ENCODE data around the gene SGTA.

SGTA gene

GRCh38 chr19:2809387-2810140 lies 26.5 kb upstream of the SGTA start:
- no peak for DNase-seq (ENCODE audit: low read depth, low spot score)

GRCh38 chr19:2808129-2808941 lies 25.3 kb upstream of the SGTA start:
- DNase-seq (ENCODE audit: low read depth, low spot score) = no peak

GRCh38 chr19:2807379-2808128 lies 24.5 kb upstream of the SGTA start:
- DNase-seq (ENCODE audit: low read depth, low spot score) = no peak

- DNase-seq (ENCODE audit: low read depth, low spot score) = no peak
Measured at GRCh38 chr19:2806736-2807378, 23.8 kb upstream of the SGTA start.

- no peak for DNase-seq (ENCODE audit: low read depth, low spot score)
Measured at GRCh38 chr19:2805991-2806649, 23.0 kb upstream of the SGTA start.

- no peak for DNase-seq (ENCODE audit: low read depth, low spot score)
Measured at GRCh38 chr19:2805261-2805900, 22.3 kb upstream of the SGTA start.

- no peak for DNase-seq (ENCODE audit: low read depth, low spot score)
Measured at GRCh38 chr19:2804156-2805004, 21.3 kb upstream of the SGTA start.

- DNase-seq (ENCODE audit: low read depth, low spot score) = no peak
Measured at GRCh38 chr19:2803486-2804155, 20.5 kb upstream of the SGTA start.

- DNase-seq (ENCODE audit: low read depth, low spot score) = no peak
Measured at GRCh38 chr19:2802826-2803225, 19.8 kb upstream of the SGTA start.

GRCh38 chr19:2800506-2800905 lies 17.4 kb upstream of the SGTA start:
- DNase-seq (ENCODE audit: low read depth, low spot score) = no peak

GRCh38 chr19:2799273-2800020 lies 16.4 kb upstream of the SGTA start:
- no peak for DNase-seq (ENCODE audit: low read depth, low spot score)

- DNase-seq (ENCODE audit: low read depth, low spot score) = no peak
Measured at GRCh38 chr19:2798733-2799132, 15.7 kb upstream of the SGTA start.

- DNase-seq (ENCODE audit: low read depth, low spot score) = no peak
Measured at GRCh38 chr19:2798158-2798685, 15.1 kb upstream of the SGTA start.

- DNase-seq (ENCODE audit: low read depth, low spot score) = no peak
Measured at GRCh38 chr19:2797280-2797679, 14.2 kb upstream of the SGTA start.

- no peak for DNase-seq (ENCODE audit: low read depth, low spot score)
Measured at GRCh38 chr19:2796659-2797266, 13.7 kb upstream of the SGTA start.

GRCh38 chr19:2795827-2796658 lies 13.0 kb upstream of the SGTA start:
- DNase-seq (ENCODE audit: low read depth, low spot score) = no peak

- DNase-seq (ENCODE audit: low read depth, low spot score) = no peak
Measured at GRCh38 chr19:2793577-2793976, 10.5 kb upstream of the SGTA start.
